Ectodermal cell (in vitro differentiated cells): ENCODE data around the gene LRRC18.

Experiments
- H3K27ac ChIP-seq: 2 replicates; pipeline ENCODE4 v1.7.0; 2013; ENCODE audit warnings: mild to moderate bottlenecking, low read depth, low read length; ENCODE audit not compliant: insufficient read depth, poor library complexity, severe bottlenecking
- H3K27me3 ChIP-seq: 2 replicates; pipeline ENCODE4 v1.7.0; 2013; ENCODE audit warnings: mild to moderate bottlenecking, low read length; ENCODE audit not compliant: insufficient read depth, control insufficient read depth, poor library complexity, severe bottlenecking
- H3K36me3 ChIP-seq: one replicate; pipeline ENCODE4 v1.7.0; 2013; ENCODE audit warnings: low read length; ENCODE audit not compliant: control insufficient read depth, insufficient read depth
- H3K4me1 ChIP-seq: one replicate; pipeline ENCODE4 v1.7.0; 2013; ENCODE audit warnings: low read length; ENCODE audit not compliant: control insufficient read depth, insufficient read depth
- H3K4me3 ChIP-seq: 2 replicates; pipeline ENCODE4 v1.7.0; 2013; ENCODE audit warnings: low read depth, low read length, control low read depth; ENCODE audit not compliant: insufficient read depth
- H3K9me3 ChIP-seq: 2 replicates; pipeline ENCODE4 v1.7.0; 2013; ENCODE audit warnings: mild to moderate bottlenecking, low read length, moderate library complexity; ENCODE audit not compliant: control insufficient read depth
- WGBS, 2 experiments: methylation state at CpG; one replicate each; pipeline ENCODE4 v1.1.7; 2013; ENCODE audit warnings: missing lambda C conversion rate in 2 of 2; 5-methylcytosine and 5-hydroxymethylcytosine counted together

LRRC18 gene

DNA sequence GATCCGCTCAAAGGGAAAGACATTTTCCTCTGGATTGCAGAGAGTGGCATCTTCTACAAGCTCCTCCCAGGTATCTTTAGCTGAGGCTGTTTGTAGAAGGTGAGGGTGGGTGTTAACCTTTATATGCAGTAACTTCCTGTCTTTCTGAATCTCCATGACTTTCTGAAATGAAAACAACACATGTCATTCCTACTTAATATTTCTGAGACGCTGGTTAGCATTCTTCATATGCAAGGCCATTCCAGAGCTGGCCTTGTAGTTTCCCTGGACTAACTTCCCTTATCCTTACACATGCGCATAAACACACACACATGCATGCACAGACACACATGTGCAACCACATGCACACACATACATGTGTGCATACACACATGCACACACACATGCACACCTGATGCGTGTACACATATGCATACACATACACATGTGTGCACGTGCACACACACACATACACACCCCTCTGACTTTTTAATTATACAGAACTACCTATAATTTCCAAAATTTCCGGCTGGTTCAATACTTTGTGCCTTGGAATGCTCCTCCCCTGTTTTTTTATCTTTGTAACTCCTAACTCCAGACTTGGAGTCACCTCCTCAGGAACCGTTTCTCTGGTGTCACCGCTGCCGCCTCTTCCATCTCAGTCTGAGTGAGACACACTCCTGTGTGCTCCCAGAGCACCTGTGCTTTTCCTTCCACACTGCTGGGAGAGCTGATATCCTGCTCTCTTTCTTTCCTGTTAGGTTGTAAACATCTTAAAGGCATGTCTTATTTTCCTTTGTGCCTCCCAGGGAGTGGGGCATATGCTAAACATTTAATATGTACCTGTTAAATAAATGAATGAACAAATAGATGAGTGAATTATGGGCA lies 55.2 kb downstream of the LRRC18 start:
- Histone ChIP-seq H3K9me3 (no peaks in the 10 kb centered on the region), H3K4me1 (peaks cover 6% of the 10 kb centered on the region), H3K4me3 (no peak overlapping the region), H3K36me3 (no peaks in the 10 kb centered on the region), H3K27me3 (no peaks in the 10 kb centered on the region), H3K27ac (no peak overlapping the region)
- WGBS, 2 experiments = 91 to 94% methylated on average over 9 of the region's 9 CpGs

DNA sequence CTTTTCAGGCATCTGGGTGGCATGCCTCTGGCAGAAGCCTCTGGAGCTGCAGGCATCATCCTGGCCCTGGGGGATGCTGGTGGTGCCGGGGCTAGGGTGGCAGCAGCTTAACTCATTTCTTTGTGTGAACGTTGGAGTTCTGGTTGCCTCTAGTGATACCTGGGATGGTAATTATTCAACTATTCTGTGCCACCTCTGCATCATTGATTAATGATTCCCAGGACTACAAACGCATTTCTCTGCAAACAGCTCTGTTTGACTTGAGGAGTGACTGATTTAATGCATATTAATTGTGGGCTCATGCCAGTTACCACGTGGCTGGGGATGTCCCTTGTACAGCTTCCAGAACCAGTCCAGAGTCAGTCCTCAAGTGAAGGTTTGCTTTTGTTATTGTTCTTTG lies 55.9 kb downstream of the LRRC18 start:
- WGBS, 2 experiments = 88 to 91% methylated on average over 4 of the region's 4 CpGs
- Histone ChIP-seq H3K4me1 (peaks cover 6% of the 10 kb centered on the region), H3K36me3 (no peaks in the 10 kb centered on the region), H3K4me3 (no peak overlapping the region), H3K27ac (no peak overlapping the region), H3K27me3 (no peaks in the 10 kb centered on the region), H3K9me3 (no peaks in the 10 kb centered on the region)

DNA sequence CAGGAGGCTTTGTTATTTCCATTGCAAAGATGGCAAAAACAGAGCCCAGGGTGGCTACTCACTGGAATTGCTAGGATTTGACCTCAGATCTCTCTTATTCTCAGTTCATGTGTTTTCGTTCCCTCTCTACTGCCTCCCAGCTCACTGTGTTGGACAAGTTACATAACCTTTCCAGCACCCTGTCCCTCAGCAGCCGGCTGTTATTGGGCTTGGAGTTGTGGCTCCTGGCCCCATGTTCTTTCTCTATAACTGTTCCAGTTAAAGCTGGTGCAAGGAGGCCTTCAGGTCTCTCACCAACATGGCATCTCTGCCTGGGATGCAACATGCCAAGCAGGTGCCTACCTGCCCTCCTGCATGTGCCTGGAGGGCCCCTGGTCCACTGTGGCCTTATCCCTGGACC lies 56.8 kb downstream of the LRRC18 start:
- no peaks in the 10 kb centered on the region for H3K36me3 ChIP-seq
- no peaks in the 10 kb centered on the region for H3K9me3 ChIP-seq
- H3K4me1 ChIP-seq = peaks cover 6% of the 10 kb centered on the region
- 85 to 91% methylated on average over 2 of the region's 2 CpGs for WGBS, 2 experiments
- H3K4me3 ChIP-seq = no peak overlapping the region
- no peaks in the 10 kb centered on the region for H3K27me3 ChIP-seq
- no peak overlapping the region for H3K27ac ChIP-seq

DNA sequence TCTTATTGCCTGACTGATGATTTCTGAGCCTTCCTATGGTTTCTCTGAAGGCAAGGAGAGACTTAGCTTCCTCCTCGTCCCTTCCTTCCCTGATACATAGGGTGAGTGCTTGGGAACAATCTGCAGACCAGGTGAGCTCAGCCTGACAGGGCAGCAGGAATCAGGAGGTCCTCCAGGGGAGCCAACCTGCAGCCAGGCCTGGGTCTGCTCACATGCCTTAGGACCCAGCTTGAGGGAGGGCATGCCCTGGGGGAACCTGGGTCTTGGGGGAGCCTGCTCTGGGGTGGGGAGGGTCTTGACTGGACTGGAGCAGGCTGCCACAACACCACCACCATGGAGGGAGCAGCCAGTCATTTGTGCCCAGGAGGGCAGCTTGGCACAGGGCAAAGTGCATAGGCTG lies 57.7 kb downstream of the LRRC18 start:
- Histone ChIP-seq H3K4me3 (no peak overlapping the region), H3K27ac (no peak overlapping the region), H3K36me3 (no peaks in the 10 kb centered on the region), H3K27me3 (no peaks in the 10 kb centered on the region), H3K9me3 (no peaks in the 10 kb centered on the region), H3K4me1 (peaks cover 6% of the 10 kb centered on the region)
- 94 to 100% methylated on average over 1 of the region's 1 CpG for WGBS, 2 experiments

DNA sequence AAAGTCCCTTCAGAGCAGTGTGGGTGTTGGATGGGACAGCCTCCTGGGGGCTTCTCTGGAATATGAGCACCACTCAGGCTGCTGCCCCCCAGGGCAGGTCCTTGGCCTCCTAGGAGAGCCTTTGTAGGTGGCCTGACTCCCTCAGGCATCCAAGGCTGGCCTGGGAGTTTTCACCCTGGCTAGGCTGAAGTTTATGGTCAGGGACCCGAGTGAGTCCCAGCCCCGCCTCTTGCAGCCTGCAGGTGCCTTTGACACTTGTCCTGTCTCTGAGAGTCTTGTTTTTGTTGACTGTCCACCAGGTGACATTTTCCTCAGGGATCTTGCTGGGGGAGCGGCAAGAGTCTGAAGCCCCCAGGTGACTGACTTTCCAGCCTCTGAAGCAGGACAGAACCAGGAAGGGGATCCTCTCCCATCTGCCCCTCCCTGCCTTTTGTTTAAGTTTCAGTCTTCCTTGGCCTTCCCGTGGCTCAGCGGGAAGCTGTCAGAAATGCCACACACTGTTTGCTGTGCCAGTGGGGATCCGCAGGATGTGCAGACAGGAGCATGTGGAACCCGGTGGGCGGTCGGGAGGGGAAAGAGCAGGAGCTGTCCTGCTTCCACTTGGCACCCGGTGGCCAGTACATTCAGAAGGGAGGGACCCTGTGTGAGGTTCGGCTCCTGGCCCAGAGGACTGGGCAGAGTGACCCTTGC lies 59.5 kb downstream of the LRRC18 start:
- 31 to 42% methylated on average over 11 of the region's 11 CpGs for WGBS, 2 experiments

DNA sequence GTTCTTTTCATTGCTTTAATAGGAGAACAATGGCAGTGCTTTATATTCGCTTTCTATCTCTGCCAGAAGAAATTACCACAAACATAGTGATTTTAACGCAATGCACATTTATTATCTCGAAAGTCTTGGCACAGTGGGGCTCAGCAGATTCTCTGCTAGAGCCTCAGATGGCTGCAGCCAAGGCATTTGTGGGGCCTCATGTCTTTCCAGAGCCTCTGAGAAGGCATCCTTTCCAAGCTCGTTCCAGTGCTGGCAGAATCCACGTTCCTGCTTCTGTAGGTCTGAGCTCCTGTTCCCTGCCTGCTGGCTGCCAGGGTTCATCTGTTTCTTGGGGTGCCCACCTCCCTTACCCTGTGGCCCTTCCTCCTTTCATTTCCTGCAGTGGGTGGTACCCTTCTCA lies 60.2 kb downstream of the LRRC18 start:
- 82 to 89% methylated on average over 5 of the region's 5 CpGs for WGBS, 2 experiments
- no peaks in the 10 kb centered on the region for H3K9me3 ChIP-seq
- peaks cover 6% of the 10 kb centered on the region for H3K4me1 ChIP-seq
- no peak overlapping the region for H3K4me3 ChIP-seq
- no peaks in the 10 kb centered on the region for H3K36me3 ChIP-seq
- no peak overlapping the region for H3K27ac ChIP-seq
- H3K27me3 ChIP-seq = no peaks in the 10 kb centered on the region

More for the DNA sequence above, 59.5 kb downstream of the LRRC18 start:
- Histone ChIP-seq H3K27me3 (no peaks in the 10 kb centered on the region), H3K4me3 (no peak overlapping the region), H3K9me3 (no peaks in the 10 kb centered on the region), H3K36me3 (no peaks in the 10 kb centered on the region), H3K27ac (no peak overlapping the region), H3K4me1 (peaks cover 6% of the 10 kb centered on the region)

DNA sequence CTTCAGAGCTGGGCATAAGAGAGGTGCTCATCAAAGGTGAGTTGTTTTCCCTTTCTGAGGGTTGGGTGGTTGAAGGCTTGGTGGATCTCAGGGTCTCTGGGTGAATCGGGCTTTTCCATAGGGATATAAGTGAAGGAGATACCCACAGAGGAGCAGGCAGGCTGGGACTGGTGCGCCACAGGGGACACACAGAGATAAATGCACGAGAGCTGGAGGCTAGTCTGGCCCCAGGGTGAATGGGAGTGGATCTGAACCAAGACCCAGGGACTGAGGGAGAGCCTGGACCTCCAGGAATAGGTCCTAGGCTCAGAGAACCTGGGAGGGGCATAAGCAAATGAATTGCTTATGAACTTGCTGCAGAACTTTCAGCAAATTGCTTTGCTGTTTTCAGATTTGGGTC lies 61.5 kb downstream of the LRRC18 start:
- no peaks in the 10 kb centered on the region for H3K36me3 ChIP-seq
- WGBS, 2 experiments = 91 to 95% methylated on average over 3 of the region's 3 CpGs
- peaks cover 6% of the 10 kb centered on the region for H3K4me1 ChIP-seq
- no peaks in the 10 kb centered on the region for H3K27me3 ChIP-seq
- no peaks in the 10 kb centered on the region for H3K9me3 ChIP-seq
- H3K27ac ChIP-seq = no peak overlapping the region
- no peak overlapping the region for H3K4me3 ChIP-seq

DNA sequence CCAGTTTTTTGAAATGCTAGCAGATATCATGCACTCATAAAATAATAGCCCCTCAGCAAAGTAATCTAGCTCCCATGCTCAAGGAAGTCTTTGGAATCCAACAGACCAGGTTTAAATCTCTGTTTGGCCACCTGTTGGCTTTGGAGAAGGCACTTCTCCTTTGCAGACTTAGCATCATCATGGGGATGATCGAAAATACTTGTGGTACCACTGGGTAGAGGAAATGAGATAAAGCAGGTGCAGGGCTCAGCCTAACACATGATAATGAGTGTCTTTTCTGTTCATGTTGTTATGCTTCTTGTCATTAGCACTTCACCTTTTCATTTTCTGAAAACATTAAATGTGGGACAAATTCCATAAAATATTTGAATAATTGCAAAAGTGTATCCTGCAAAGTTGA lies 67.4 kb downstream of the LRRC18 start:
- H3K4me1 ChIP-seq = no peaks in the 10 kb centered on the region
- no peaks in the 10 kb centered on the region for H3K27me3 ChIP-seq
- 100% methylated on average over 1 of the region's 1 CpG for WGBS, 2 experiments
- no peaks in the 10 kb centered on the region for H3K36me3 ChIP-seq
- no peak overlapping the region for H3K27ac ChIP-seq
- no peaks in the 10 kb centered on the region for H3K9me3 ChIP-seq
- no peak overlapping the region for H3K4me3 ChIP-seq
